GM19468 (cell line): ENCODE data around the gene GPR141.
A peak's percentile ranks its signal among the peaks of the same experiment; 100 is the strongest.

Experiments
- ATAC-seq: cut with Tn5 transposase; IDR thresholded peaks from one replicate; pipeline ENCODE4 v1.9.1; 2021; ENCODE audit warnings: mild to moderate bottlenecking, moderate library complexity, moderate number of reproducible peaks; ENCODE audit not compliant: unreplicated experiment; ENCODE audit errors: extremely low read depth

The GPR141 gene

DNA sequence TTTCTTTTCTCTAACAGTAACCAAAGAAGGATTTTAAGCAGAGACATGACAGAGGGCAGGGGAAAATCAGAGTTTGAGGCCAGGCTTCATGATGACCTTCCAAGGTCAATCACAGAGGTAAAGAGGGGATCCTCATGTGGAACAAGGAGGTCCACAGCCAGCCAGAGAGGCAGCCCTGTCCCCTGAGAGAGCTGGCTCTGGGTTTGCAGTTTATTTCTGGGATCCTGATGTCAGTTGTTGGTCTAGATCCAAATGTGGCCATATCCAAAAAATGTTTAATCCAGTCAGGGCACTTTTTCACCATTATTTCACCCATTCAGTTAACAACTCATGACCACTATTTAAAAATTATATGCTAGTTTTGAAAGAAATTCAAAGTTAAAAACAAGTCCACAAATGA, 45.6 kb downstream of the GPR141 start:
- no peak for ATAC-seq

DNA sequence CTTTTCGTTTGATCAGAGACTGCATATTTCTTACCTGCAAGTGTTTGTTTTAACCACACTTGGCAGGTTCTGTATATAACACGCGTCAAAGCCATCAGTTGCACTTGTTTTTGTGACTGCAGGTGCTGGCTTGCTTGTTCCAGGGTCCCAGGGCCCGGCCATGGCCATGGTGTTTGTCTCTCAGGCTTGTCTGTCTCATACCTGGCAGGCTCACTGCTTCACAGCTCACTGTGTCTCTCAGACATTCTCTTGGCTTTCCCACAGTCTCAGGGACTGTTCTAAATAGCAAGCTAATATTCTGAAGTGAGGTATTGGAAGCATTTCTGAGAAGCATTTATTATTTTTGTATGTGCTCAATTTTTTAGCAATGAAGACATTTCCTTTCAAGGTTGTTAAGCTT, 46.9 kb downstream of the GPR141 start:
- ATAC-seq = no peak

DNA sequence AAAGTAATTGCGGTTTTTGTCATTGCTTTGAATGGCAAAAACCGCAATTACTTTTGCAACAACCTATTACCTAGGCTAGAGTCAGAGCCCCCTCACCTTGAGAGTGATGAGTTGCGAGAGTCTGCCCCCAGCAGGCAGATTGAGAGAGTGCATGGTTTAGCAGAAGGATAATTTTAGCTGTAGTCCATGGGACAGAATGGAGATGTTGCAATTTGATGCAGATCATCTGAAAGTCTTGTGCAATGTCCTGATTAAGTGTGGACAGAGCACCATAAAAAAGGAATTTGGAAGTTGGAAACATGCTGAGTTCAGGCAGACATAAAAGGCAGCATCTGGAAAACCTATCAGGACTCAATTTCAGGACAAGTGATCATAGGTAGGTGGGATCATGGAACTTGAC, 48.7 kb downstream of the GPR141 start:
- ATAC-seq = no peak

DNA sequence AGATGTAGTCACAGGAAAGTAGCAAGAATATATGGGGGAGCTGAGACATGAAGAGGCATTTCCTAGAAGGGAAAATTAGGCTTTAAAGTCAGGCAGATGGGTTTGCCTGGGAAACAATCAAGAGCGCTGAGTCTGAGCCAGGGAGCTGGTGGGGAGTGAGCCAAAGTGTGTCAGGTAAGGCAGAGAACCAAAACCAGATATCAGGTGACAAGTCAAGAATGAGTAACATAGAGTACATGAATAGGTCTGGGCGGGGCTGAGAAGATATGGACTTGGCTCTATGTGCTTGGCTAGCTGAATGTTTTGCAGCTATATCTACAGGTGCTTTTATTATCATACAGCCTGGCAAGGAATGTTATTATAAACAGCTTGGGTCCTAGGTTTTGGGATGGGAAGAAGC, 49.3 kb downstream of the GPR141 start:
- ATAC-seq = no peak

DNA sequence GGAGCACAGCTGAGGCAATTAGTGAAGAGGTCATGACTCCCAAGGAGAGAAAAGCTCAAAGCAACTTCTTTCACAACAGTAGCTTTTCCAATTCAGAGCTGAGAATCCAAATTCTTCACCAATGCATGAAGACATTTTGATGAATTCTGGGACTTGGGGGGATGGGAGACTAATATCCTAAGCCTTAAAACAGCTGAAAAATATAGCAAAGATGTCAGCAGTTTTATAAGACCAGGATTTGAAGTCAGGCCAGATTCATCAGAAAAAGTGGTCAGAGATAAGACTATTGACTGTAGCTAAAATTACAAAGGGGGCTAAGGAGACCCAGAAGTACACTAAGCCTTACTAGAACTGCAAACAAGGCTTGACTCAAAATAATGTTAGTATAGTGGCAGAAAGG, 51.6 kb downstream of the GPR141 start:
- ATAC-seq = no peak

DNA sequence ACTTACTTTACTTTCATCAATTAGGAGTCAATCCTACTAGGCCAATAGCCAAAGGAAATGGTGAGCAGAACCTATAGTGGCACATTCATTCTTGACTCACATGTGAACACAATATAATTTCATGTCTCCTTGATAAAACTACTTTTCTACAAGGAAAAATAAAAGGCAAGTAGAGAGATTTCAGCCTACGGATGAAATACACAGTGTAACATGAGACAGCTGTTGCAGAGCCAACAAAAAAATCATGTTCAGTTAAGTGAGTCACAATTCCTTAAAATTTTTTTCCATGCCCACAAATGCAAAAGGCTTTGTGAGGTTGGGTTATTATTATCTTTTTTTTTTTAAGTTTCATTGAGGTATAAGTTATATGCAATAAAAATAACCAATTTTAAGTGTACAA, 54.8 kb downstream of the GPR141 start:
- no peak for ATAC-seq

DNA sequence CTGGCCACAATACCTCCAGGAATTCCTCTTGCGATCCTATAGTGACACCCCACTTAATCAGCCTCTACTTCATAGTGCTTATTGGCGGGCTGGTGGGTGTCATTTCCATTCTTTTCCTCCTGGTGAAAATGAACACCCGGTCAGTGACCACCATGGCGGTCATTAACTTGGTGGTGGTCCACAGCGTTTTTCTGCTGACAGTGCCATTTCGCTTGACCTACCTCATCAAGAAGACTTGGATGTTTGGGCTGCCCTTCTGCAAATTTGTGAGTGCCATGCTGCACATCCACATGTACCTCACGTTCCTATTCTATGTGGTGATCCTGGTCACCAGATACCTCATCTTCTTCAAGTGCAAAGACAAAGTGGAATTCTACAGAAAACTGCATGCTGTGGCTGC, 56.8 kb downstream of the GPR141 start:
- ATAC-seq = no peak

DNA sequence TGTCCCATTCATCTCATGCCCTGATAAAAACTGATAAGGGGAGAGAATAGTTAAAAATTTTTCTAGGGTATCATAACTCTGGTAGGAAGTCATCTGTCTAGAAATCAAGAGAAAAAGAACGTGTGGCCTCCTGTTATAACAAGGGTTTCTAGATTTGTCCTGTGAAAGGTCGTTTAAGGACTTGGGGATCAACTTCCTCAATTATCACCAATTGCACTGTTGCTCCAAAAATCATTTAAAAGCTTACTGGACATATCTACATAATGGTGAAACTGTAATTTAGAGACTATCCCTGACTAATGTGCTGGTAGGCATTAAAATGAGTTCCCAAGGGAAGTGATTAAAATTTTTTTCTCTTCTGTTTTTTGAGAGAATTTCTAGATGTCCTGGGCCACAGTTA, 58.2 kb downstream of the GPR141 start:
- no peak for ATAC-seq

DNA sequence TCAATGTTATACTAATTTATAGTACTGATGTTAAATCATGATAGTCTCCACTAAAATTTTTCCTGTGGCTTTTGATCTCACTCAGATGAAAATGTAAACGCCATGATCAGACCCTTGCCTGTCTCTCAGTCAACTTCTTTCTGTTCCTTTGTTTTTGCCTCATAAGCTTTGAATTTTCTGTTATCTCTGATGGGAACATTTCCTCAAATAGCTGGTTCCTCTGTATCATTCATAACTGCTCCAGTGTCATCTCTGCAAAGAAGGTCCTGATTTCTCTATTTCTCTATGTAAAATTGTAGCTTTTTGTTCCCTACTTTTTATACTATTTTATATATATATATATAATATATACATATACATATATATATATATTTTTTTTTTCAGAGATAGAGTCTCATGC, 67.5 kb downstream of the GPR141 start:
- no peak for ATAC-seq

DNA sequence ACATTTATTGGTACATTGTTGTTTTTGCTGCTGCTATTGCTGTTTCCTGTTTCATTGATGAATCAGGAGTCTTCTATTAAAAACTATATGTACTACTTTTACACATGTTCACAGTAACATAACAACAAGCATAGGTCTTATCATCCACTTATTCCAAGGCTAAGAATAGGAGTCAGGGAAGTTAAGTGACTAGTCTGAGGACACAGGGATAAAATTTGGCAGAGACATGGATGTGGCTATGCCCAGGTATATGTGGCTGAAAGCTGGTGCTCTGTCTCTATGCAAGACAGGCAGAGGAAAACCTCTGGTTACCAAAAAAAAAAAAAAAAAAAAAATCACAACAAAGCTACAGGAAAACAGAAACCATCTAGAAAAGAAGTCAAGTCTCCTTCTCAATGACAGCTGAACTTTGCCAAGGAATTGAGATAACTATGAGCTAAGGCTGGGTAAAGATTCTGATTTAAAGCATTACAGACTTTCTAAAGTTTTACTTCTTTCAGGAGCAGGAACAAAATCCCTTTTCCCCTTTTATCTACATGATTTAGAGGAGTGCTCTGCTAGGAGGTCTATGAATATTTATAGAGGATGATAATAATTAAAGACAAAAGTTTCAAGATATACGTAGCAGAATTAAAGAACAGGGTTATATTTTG, 70.0 kb downstream of the GPR141 start:
- no peak for ATAC-seq

DNA sequence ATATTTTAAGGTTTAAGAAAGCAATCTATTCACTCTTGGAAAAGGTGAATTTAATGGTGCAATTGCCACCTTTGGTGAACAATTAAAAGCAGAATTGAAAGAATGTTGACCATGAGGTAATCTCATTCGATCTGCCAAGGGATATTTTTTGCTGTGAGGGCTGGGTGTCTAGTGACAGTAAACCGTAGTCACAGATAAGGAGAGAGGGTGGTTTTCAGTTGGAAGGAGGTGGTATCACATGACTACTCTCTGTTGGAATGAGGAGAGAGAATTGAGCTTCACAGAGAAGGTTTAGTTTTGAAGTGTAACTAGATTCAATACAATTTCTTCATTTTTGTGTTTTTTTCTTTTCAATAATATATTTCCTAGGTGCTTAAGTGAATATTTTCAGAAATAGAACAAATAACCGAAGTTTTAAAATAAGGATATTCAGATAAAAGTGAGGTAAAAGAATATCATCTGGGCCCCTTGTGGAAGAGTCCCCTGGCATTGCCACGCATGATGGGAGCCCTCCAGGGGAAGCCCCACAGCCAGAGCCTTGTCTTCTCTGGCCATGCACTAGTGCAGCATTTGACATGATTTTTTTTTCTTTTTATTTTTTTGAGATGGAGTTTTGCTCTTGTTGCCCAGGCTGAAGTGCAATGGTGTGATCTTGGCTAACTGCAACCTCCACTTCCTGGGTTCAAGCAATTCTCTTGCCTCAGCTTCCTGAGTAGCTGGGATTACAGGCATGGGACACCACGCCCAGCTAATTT, 73.4 kb downstream of the GPR141 start:
- ATAC-seq = no peak

DNA sequence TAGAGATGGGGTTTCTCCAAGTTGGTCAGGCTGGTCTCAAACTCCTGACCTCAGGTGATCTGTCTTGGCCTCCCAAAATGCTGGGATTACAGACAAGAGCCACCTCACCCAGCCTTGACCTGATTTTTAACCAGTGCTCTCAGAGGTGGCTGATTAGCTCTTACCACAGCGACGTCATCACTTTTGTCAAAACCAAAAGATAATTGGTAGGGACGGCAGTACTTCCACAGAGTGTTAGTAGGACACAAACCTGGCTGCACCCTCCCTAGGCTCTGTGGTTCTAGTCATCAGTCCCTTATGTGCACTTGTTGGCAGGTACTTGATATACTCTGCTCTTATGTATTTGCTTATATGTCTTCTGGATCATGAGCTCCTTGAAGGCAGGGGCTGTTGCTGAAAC, 74.0 kb downstream of the GPR141 start:
- ATAC-seq = no peak

DNA sequence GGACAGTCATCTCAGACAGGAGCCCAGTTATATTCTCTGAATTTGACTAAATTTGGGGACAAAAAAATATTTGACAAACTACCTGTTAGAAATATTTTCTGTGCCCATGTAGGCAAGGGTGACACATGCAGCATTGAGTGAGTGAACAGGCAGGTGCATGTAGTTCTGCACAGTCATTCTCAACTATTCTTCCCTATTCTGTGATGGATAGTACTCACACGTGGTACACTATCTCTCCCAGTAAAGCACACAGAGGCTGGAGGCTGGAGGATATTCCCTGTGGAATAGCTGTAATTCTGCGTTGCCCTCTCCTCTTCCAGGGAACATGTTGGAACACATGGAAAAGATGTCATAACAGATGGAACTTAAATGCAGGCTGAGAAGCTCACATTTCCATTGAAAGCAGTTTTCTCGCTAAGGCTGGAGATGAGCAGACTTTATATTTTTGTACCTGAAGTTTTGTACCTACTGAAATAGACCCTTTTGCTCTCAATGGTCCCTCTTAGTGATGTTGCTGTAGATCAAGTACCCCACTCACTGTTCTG, 75.0 kb downstream of the GPR141 start:
- ATAC-seq = no peak

DNA sequence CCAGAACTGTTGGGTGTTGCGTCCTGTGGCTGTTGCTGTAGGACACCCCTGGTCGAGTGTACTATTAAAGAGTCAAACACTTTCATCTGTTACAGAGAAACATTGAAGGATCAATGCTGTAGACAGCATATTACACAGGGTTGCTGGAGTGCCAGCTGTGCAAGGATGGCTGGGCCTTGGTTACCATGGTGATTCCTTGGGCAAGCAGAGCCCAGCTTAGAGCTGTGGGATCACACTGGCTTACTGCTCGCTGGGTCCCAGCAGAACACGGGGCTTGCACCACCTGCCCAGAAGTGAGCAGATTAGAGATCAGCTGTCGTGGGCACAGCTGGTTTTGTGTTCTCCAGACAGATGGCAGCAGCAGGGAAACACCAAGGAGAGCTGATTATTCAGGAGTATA, 76.0 kb downstream of the GPR141 start:
- ATAC-seq = no peak

DNA sequence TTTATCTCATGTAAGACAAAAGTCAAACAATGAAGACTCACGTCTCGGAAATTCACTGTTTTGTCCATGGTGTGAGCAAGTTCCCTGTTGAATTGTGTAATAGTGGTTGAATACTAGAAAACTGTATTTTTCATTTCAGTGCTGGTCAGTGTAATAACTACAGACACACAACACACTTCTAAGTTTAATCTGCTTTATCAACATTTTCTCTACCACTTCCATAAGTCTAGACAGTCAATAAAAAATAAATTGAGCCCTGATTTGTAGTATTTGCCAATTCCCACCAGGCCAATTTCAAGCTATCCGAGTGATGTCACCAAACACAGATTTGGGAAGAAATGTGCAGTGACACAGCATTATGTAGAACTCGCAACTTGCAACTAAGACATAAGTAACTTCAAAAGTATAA, 81.9 kb downstream of the GPR141 start:
- ATAC-seq = no peak

DNA sequence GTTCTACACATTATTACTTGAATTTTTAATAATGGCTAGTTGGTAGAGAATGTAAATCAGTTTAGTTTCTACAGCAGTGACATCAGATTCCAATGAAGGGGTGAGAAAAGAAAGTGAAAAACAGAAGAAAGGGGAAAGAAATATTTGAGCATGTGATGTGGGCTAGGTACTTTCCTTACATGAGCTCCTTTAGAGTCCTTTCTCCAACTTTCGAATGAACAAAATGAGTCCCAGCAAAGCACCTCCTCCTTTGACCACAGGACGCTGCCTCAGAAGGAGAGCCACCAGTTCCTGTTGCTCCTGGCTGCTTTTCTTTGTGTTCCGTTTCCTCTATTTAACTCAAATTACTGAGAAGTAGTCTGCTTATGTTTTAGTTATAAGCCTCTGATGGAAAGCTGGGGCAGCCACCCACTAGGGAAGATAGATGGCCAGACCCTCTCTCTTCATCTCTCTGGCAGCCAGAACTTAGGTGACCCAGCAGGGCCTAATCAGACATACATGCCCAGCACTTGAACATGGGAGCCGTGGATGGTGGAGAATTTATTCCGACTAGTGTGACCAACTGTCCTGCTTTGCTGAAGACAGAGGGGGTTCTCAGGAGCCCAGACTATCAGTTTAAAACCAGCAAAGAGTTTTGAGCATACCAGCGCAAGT, 82.4 kb downstream of the GPR141 start:
- peak; percentile 64 for ATAC-seq

DNA sequence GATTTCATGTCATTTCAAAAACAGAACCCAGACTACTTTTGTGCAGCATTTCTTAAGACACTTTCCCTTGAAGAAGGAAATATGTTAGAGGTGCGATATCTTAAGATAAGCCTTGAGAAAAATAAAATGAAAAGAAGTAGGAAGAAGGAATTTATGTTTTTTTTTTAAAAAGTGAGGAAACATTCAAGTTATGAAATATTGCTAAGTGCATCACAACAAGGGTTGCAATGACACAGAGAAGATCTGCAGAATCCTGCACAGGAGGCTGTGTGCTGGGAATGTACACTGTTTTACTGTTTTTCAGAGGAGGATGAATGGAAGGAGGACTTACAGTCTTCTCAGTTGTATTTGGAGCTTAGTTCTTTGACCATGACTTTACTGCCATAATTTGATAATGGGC, 85.0 kb downstream of the GPR141 start:
- no peak for ATAC-seq

DNA sequence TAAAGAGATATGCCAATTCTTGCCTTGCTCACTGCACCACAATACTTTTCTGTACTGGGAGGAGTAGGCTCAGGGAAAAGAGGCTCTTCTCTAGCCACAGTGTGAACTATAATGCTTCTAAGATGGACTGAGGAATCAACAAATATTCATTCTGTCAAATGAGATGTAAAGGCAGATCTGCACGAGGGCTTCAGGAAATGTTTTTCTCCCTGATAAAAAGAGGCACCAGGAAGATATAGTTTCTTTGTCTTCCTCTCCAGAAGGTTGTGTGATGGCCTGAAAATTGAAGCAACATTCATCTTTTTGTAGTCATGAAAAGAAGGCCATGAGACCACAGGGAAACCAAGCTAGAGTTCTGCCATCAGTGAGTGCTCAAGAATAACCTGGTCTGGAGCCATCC, 85.7 kb downstream of the GPR141 start:
- ATAC-seq = no peak

DNA sequence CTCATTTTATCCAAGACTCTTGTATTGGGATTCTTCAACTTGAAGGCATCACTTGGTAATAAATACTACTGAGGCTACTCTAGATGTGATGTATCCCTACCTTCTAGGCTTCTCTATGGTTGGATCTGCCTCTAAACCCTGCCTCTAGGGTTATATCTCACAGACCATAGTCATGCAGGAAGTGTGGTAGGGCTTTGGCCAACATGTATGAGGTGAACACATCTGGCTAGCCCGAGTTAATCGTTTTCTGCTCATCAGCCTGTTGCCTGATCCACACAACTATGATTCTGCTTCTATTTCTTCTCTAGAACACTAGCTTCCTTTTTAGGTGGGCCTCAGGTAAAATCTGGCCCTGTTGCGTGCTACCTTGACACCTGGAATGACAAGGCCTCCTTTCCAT, 86.2 kb downstream of the GPR141 start:
- no peak for ATAC-seq

DNA sequence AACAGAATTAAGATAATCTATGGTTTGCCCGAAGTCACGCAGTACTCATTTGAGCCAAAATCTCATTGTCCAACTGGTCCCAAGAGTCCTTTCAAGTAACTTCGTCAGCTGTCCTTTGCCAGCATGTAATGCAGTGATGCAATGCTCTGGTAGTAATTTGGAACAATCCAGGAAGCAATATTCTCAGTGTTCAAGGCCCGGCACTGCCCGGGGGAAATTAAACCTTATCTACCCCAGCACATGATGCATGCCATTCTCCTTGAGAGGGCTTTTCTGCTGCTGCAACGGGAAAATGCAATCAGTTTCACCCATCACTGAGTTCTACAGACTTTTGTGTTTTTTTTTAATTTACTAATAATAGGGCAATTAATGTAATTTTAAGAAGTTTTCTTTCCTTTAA, 87.3 kb downstream of the GPR141 start:
- no peak for ATAC-seq

DNA sequence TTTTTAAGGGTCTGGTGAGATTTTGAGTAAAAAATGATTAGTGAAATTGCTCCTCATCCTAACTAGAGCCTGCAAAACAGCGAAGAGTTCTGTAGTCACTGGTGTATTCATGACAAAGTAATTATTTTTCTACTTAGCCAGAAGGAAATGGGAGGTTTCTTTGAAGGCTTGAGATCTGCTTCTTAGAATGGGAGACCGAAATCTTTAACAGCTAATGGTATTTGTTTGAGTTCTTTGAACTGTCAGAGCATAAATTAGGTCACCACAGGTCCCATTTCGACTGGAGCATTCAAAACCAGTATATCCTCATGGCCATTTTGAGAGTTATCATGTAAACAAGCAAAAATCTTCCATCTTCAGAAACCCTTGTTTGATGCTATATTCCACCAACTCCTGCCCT, 87.8 kb downstream of the GPR141 start:
- no peak for ATAC-seq
